Activated CD8-positive, alpha-beta T cell treated with anti-CD3 and anti-CD28 coated beads for 36 hours (primary cell): ENCODE results near the gene CDH13. TPM values are rescaled to one million over a fixed set of nuclear protein-coding genes. Genes with fewer than 3 reads are reported as not detected.

Experiments
- ATAC-seq: fragments of 200-7000 bp; cut with Tn5 transposase; one replicate; pipeline ENCODE4 v1.10.0; 2021; ENCODE audit warnings: mild to moderate bottlenecking, moderate library complexity
- CTCF ChIA-PET: fragments of 350-600 bp; sonication (Branson Sonifier 250); formaldehyde crosslinking; loops from one replicate; lab custom pipeline; 2021; ENCODE audit warnings: antibody characterized with exemption; lab: Charles Lee
- POLR2A ChIA-PET: fragments of 350-600 bp; sonication (Branson Sonifier 250); formaldehyde crosslinking; loops from one replicate; lab custom pipeline; 2021; ENCODE audit warnings: antibody characterized with exemption; lab: Charles Lee
- DNase-seq: peaks from one replicate; pipeline ENCODE4 v3.0.0-alpha.2; 2020
- H3K27ac Mint-ChIP-seq: one replicate; pipeline ENCODE4 v1.8.0; 2021; ENCODE audit warnings: mild to moderate bottlenecking, mixed read lengths
- H3K27me3 Mint-ChIP-seq: one replicate; pipeline ENCODE4 v1.8.0; 2021; ENCODE audit warnings: mixed read lengths
- H3K36me3 Mint-ChIP-seq: one replicate; pipeline ENCODE4 v1.8.0; 2021; ENCODE audit warnings: low read depth, mixed read lengths
- H3K4me1 Mint-ChIP-seq: one replicate; pipeline ENCODE4 v1.8.0; 2021; ENCODE audit warnings: low read depth, mixed read lengths
- H3K4me3 Mint-ChIP-seq: one replicate; pipeline ENCODE4 v1.8.0; 2021; ENCODE audit warnings: mild to moderate bottlenecking, moderate library complexity, mixed read lengths
- H3K9me3 Mint-ChIP-seq: one replicate; pipeline ENCODE4 v1.8.0; 2021; ENCODE audit warnings: mixed read lengths
- CTCF ChIP-seq: fragments of 200-600 bp; IDR thresholded peaks from one replicate; pipeline ENCODE4 v1.8.0; 2022; ENCODE audit warnings: antibody characterized with exemption, mild to moderate bottlenecking
- intact Hi-C: fragments of 100-400 bp; cut with micrococcal nuclease; formaldehyde crosslinking; loops from one replicate; pipeline ENCODE4 v1.10.0; 2022
- total RNA-seq, 2 experiments: library from RNA; stranded (reverse); gene quantifications; one replicate each; pipeline ENCODE4 v1.2.3, GENCODE V29; 2021

The CDH13 gene
- total RNA-seq, 2 experiments from 2014 or later = not detected

GRCh38 chr16:83335076-83335475, 708.3 kb downstream of the CDH13 start:
- intact Hi-C loops = no loop called here
- H3K27me3 Mint-ChIP-seq = peaks cover 2% of the 10 kb centered on the region
- POLR2A ChIA-PET = no interaction called here
- no peak overlapping the region for H3K27ac Mint-ChIP-seq
- ATAC-seq = no peak
- no peak for TF ChIP-seq CTCF
- no peak overlapping the region for H3K4me3 Mint-ChIP-seq
- no peaks in the 10 kb centered on the region for H3K36me3 Mint-ChIP-seq
- no peaks in the 10 kb centered on the region for H3K4me1 Mint-ChIP-seq
- no peaks in the 10 kb centered on the region for H3K9me3 Mint-ChIP-seq
- no peak for DNase-seq
- CTCF ChIA-PET = no interaction called here

- DNase-seq (no peak), ATAC-seq (no peak)
- H3K27ac Mint-ChIP-seq = no peak overlapping the region
- no peak for TF ChIP-seq CTCF
- H3K4me3 Mint-ChIP-seq = no peak overlapping the region
- no peaks in the 10 kb centered on the region for H3K4me1 Mint-ChIP-seq
- no peaks in the 10 kb centered on the region for H3K36me3 Mint-ChIP-seq
- H3K27me3 Mint-ChIP-seq = peaks cover 2% of the 10 kb centered on the region
- no peaks in the 10 kb centered on the region for H3K9me3 Mint-ChIP-seq
- CTCF ChIA-PET = interaction anchor here (1.3 kb wide), 1 partner anchor 19 kb away, joined by 3 read pairs; no protein-coding TSS in a partner anchor
- POLR2A ChIA-PET = no interaction called here
- intact Hi-C loops = no loop called here
Observed at GRCh38 chr16:83336603-83337002, 709.8 kb downstream of the CDH13 start.

GRCh38 chr16:83338138-83338537, 711.4 kb downstream of the CDH13 start:
- ATAC-seq (no peak), DNase-seq (no peak)
- intact Hi-C loops = no loop called here
- ChIA-PET CTCF (interaction anchor here (1.3 kb wide), 1 partner anchor 18 kb away, joined by 3 read pairs; no protein-coding TSS in a partner anchor), POLR2A (no interaction called here)
- TF ChIP-seq CTCF = no peak
- H3K4me3 Mint-ChIP-seq = no peak overlapping the region
- no peak overlapping the region for H3K27ac Mint-ChIP-seq
- H3K4me1 Mint-ChIP-seq = no peaks in the 10 kb centered on the region
- peaks cover 2% of the 10 kb centered on the region for H3K27me3 Mint-ChIP-seq
- no peaks in the 10 kb centered on the region for H3K36me3 Mint-ChIP-seq
- no peaks in the 10 kb centered on the region for H3K9me3 Mint-ChIP-seq

GRCh38 chr16:83338941-83339340, 712.2 kb downstream of the CDH13 start:
- no peak overlapping the region for H3K4me3 Mint-ChIP-seq
- H3K27me3 Mint-ChIP-seq = peaks cover 2% of the 10 kb centered on the region
- DNase-seq (no peak), ATAC-seq (no peak)
- H3K36me3 Mint-ChIP-seq = no peaks in the 10 kb centered on the region
- POLR2A ChIA-PET = no interaction called here
- no peaks in the 10 kb centered on the region for H3K9me3 Mint-ChIP-seq
- no peaks in the 10 kb centered on the region for H3K4me1 Mint-ChIP-seq
- intact Hi-C loops = no loop called here
- CTCF ChIA-PET = no interaction called here
- no peak for TF ChIP-seq CTCF
- no peak overlapping the region for H3K27ac Mint-ChIP-seq

- Mint-ChIP-seq H3K27ac (no peak overlapping the region), H3K4me1 (no peaks in the 10 kb centered on the region), H3K27me3 (no peaks in the 10 kb centered on the region), H3K9me3 (no peaks in the 10 kb centered on the region), H3K4me3 (no peak overlapping the region), H3K36me3 (no peaks in the 10 kb centered on the region)
- no peak for ATAC-seq
- intact Hi-C loops = no loop called here
- no peak for DNase-seq
- POLR2A ChIA-PET = no interaction called here
- no peak for TF ChIP-seq CTCF
- CTCF ChIA-PET = no interaction called here
Observed at GRCh38 chr16:83343935-83344366, 717.2 kb downstream of the CDH13 start.
